HepG2 (cell line): Measurements from ENCODE around the gene ACSM2A. TPM values are rescaled to one million over a fixed set of nuclear protein-coding genes. Genes with fewer than 3 reads are reported as not detected.
"Not testable (repeated sequence)": the region's sequence is repeated elsewhere in the genome, so short reads cannot be mapped to it uniquely, and the experiment has no call there.

Source experiments
- ATAC-seq: fragments of 200-7000 bp; cut with Tn5 transposase; 3 replicates; pipeline ENCODE4 v1.9.1; 2020; ENCODE audit warnings: mild to moderate bottlenecking, moderate library complexity
- BruUV-seq: library from RNA; stranded (reverse); fragments of 400-500 nt; replicated peaks from 2 replicates; lab custom pipeline; 2021; lab: Mats Ljungman, UMichigan
- CTCF ChIA-PET: fragments of 300-600 bp; formaldehyde crosslinking; extraction: SDS; loops from one replicate; lab custom pipeline; 2021; ENCODE audit warnings: low total read pairs, inconsistent platforms, low intra/inter-chr PET ratio; lab: Yijun Ruan, JAX
- POLR2A ChIA-PET: fragments of 350-600 bp; sonication (Branson Sonifier 250); formaldehyde crosslinking; loops from one replicate; lab custom pipeline; 2020; ENCODE audit warnings: antibody characterized with exemption, inconsistent platforms; lab: Yijun Ruan, JAX
- DNase-seq: peaks from one replicate; pipeline ENCODE4 v3.0.0-alpha.2; 2015; ENCODE audit warnings: low spot score
- FAIRE-seq: peaks from 3 replicates; lab custom pipeline; 2011; peaks lifted over from hg19 to GRCh38; lab: Jason Lieb, UNC
- H2AFZ ChIP-seq: one replicate; pipeline ENCODE4 v1.6.1; 2011; ENCODE audit warnings: low read length, inconsistent platforms
- H3K27ac ChIP-seq: fragments of 300-600 bp; 3 replicates; pipeline ENCODE4 v1.8.0; 2011; ENCODE audit warnings: mixed run types, mild to moderate bottlenecking, mixed read lengths, low read length, inconsistent platforms; ENCODE audit not compliant: insufficient read depth; ENCODE audit errors: extremely low read length
- H3K27me3 ChIP-seq, 2 experiments: fragments of 200-600 bp in 1 of 2; 2 replicates in 1 of 2; 3 replicates in 1 of 2; pipeline versions ENCODE4 v1.6.0 to v1.8.0; 2011; ENCODE audit warnings: low read length in 2 of 2, mild to moderate bottlenecking in 2 of 2, moderate library complexity in 2 of 2, inconsistent platforms in 1 of 2; ENCODE audit not compliant: insufficient read depth in 2 of 2, control insufficient read depth in 1 of 2
- H3K36me3 ChIP-seq, 2 experiments: fragments of 200-600 bp in 1 of 2; replicated peaks in 1 of 2; 2 replicates in 1 of 2; 3 replicates in 1 of 2; pipeline versions ENCODE4 v1.5.1 to v1.8.0; 2011; ENCODE audit warnings: low read length in 2 of 2, inconsistent platforms in 1 of 2; ENCODE audit not compliant: insufficient read depth in 2 of 2, control insufficient read depth in 1 of 2
- H3K4me1 ChIP-seq: 2 replicates; pipeline ENCODE4 v1.5.1; 2012; ENCODE audit warnings: low read length, inconsistent platforms; ENCODE audit not compliant: insufficient read depth
- H3K4me2 ChIP-seq: 2 replicates; pipeline ENCODE4 v1.6.0; 2011; ENCODE audit warnings: low read depth, low read length, inconsistent platforms
- H3K4me3 ChIP-seq, 3 experiments: fragments of 200-600 bp in 1 of 3; sonication (generic), shearing (Covaris generic) in 1 of 3; replicated peaks in 1 of 3; 2 replicates each; pipeline ENCODE4 v1.5.1; 2011 to 2016; ENCODE audit warnings: low read length in 3 of 3, inconsistent platforms in 2 of 3, low read depth in 2 of 3, mild to moderate bottlenecking in 2 of 3, control low read depth in 1 of 3, mixed read lengths in 1 of 3; ENCODE audit not compliant: insufficient read depth in 1 of 3
- H3K79me2 ChIP-seq: one replicate; pipeline ENCODE4 v1.6.1; 2011; ENCODE audit warnings: low read length, inconsistent platforms; ENCODE audit not compliant: insufficient read depth
- H3K9ac ChIP-seq: 2 replicates; pipeline ENCODE4 v1.6.0; 2011; ENCODE audit warnings: mild to moderate bottlenecking, low read depth, low read length, inconsistent platforms; ENCODE audit not compliant: insufficient read depth
- H3K9me3 ChIP-seq: 2 replicates; pipeline ENCODE4 v1.5.1; 2012; ENCODE audit warnings: mild to moderate bottlenecking, low read length
- H4K20me1 ChIP-seq: 2 replicates; pipeline ENCODE4 v1.6.0; 2011; ENCODE audit warnings: inconsistent platforms, mild to moderate bottlenecking, low read length, moderate library complexity; ENCODE audit not compliant: insufficient read depth
- HNRNPK ChIP-seq: fragments of 200-400 bp; formaldehyde crosslinking; IDR thresholded peaks from 2 replicates; pipeline ENCODE4 v1.6.1; 2018; ENCODE audit warnings: low read length, low read depth, moderate library complexity, mild to moderate bottlenecking; ENCODE audit not compliant: poor library complexity, severe bottlenecking
- WGBS: methylation state at CpG from one replicate; pipeline ENCODE4 v1.1.6; 2017; ENCODE audit warnings: low lambda C conversion rate; 5-methylcytosine and 5-hydroxymethylcytosine counted together
- in situ Hi-C: cut with HindIII; loops from 2 replicates; pipeline ENCODE4 v1.10.0; 2017; ENCODE audit warnings: low pct_unique_long_range_greater_than_20kb; ENCODE audit not compliant: extremely low pct_ligation_motif_present
- intact Hi-C: fragments of 100-400 bp; cut with micrococcal nuclease; formaldehyde crosslinking; loops from one replicate; pipeline ENCODE4 v1.10.0; 2022; ENCODE audit not compliant: unreplicated experiment
- polyA plus RNA-seq, 8 experiments: library from polyadenylated mRNA; depleted of rRNA in 3 of 8; stranded (reverse) in 7 of 8; unstranded in 1 of 8; fragments of >200 nt; fragmentation: Illumina TruSeq in 4 of 8; extraction: Trizol in 4 of 8; gene quantifications; 2 replicates each; pipeline versions ENCODE4 v1.2.1 to v1.2.3, GENCODE V29; 2011 to 2016; ENCODE audit warnings: low read depth in 4 of 8, missing spikeins in 1 of 8, mixed read lengths in 1 of 8; ENCODE audit not compliant: insufficient read depth in 1 of 8
- total RNA-seq, 5 experiments: library from RNA; depleted of rRNA; stranded (reverse); fragments of >200 nt; fragmentation: Illumina TruSeq; extraction: Trizol; gene quantifications; 2 replicates each; pipeline ENCODE4 v1.2.3, GENCODE V29; 2016; ENCODE audit warnings: low read depth in 1 of 5

ACSM2A gene
- total and polyA plus RNA-seq, 2 of the 13 experiments (the other 11 are each of a cell fraction or from before 2014, with no cell fraction given) = 11.4 to 16.3 TPM

DNA sequence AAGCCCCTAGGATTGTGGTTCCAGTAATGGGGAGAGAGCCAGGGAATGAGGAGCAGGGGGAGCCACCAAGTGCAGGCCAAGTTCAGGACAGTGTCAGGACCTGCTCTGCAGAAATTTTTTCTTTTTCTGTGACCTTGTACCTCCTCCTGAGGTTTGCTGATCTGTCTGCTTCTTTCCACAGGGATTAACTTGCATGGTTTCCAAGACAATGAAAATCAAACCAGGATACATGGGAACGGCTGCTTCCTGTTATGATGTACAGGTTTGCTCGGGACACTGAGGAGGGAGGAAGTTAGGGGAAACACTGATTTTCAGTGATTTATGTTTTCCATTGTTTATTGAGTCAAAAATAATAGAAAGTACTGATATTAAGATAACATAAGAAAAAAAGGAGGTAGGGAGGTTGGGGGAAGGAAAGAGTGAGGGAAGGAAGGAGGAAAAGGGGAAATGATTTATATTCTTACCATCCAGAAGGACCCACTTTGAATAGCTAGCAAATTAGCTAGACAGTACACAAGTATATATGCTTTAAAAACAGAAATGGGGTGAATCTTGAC is 25.9 kb downstream of the ACSM2A start:
- H3K36me3 ChIP-seq, POLR2A ChIA-PET, intact Hi-C loops, H3K27ac ChIP-seq, H3K4me2 ChIP-seq, ATAC-seq, H3K79me2 ChIP-seq, BruUV-seq, H3K4me3 ChIP-seq, DNase-seq, CTCF ChIA-PET, H2AFZ ChIP-seq: not testable (repeated sequence)
- peak; percentile 4 for FAIRE-seq
- H3K4me1 ChIP-seq = peaks cover 10% of the 10 kb centered on the region; the same call in 1 of the 2 replicates
- 87% methylated on average over 2 of the region's 2 CpGs for WGBS
- peak; percentile 85 for TF ChIP-seq HNRNPK
- TF ChIP-seq, all 625 proteins: peak for 1; not testable (repeated sequence) for 624
- H3K9ac ChIP-seq, H3K27me3 ChIP-seq, in situ Hi-C loops, H4K20me1 ChIP-seq, H3K9me3 ChIP-seq: not testable (repeated sequence)

DNA sequence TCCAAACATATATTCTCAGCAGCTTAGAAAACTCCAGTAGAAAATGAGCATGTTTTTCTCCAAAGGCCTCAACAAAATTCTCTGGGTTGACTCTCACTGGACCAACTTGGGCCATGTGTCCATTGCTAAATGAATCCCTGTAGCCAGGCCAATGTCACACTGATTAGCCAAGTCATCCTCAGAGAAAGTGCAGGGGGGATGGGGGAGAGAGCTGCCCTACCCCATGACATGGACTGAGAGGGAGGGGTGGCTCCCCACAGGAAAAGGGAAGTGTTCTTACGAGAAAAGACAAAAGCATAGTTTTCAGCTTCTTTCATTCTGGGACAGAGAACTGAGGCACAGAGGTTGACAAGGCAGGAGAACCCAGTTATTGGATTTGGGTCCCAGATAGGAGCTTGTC is 32.7 kb downstream of the ACSM2A start:
- WGBS = 85% methylated on average over 1 of the region's 1 CpG
- not testable (repeated sequence) for H3K4me3 ChIP-seq, FAIRE-seq

More for the DNA sequence above, 32.7 kb downstream of the ACSM2A start:
- intact Hi-C loops, H3K4me2 ChIP-seq, BruUV-seq, DNase-seq, H4K20me1 ChIP-seq, H3K9ac ChIP-seq, ATAC-seq, in situ Hi-C loops, H3K27me3 ChIP-seq, H3K79me2 ChIP-seq, H2AFZ ChIP-seq, CTCF ChIA-PET, H3K9me3 ChIP-seq, POLR2A ChIA-PET, H3K27ac ChIP-seq, H3K36me3 ChIP-seq: not testable (repeated sequence)
- H3K4me1 ChIP-seq = peaks cover 18% of the 10 kb centered on the region
